GM19438 (cell line): ENCODE data around the gene CHCHD5.
"Not testable (repeated sequence)": the region's sequence is repeated elsewhere in the genome, so short reads cannot be mapped to it uniquely, and the experiment has no call there.

ENCODE experiments used
- ATAC-seq: cut with Tn5 transposase; IDR thresholded peaks from one replicate; pipeline ENCODE4 v1.9.1; 2021; ENCODE audit warnings: low read depth; ENCODE audit not compliant: unreplicated experiment

CHCHD5 gene

GRCh38 chr2:112585873-112586464, 1.6 kb downstream of the CHCHD5 start:
- no peak for ATAC-seq

DNA sequence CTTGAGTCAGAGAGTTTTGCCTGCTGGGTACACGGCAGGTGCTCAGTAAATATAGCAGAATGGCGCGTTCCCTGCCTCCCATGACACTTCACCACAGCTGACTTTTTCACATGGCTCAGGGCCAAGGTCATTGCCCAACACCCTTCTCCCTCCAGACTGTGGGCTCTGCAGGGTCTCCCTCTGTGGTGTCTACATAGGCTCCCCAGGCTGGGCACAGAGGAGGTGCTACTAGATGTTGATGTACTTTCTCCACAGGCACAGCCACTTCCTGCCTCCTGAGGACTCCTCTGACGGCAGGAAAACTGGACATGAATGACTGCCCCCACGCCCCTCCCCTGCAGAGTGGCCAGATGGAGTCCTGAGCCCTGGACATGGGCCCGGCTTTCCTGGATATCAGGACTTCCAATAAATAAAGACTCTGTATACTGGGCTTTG, 4.2 kb downstream of the CHCHD5 start:
- no peak for ATAC-seq

DNA sequence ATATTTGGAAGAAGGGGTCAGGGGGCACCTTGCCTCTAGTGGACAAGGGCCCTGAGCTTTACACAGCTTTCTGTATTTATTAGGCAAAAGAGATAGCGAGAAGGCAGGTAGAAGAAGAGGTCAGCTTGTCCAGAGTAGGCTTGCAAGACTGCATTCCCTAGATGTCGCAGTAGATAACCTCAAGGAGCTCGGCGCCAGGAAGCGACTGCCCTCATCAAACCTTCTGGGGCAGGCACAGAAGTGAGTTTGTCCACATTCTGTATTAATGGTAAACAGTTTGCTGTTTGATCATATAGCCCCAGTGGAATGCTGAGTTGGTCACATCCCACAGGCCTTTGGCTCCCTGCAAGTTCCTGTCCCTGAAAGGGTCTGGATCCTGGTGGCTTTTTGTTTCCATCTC, 7.0 kb downstream of the CHCHD5 start:
- no peak for ATAC-seq

GRCh38 chr2:112593736-112594135, 9.3 kb downstream of the CHCHD5 start:
- no peak for ATAC-seq

GRCh38 chr2:112597537-112598322, 13.3 kb downstream of the CHCHD5 start:
- no peak for ATAC-seq

GRCh38 chr2:112600634-112601033, 16.2 kb downstream of the CHCHD5 start:
- ATAC-seq = no peak

DNA sequence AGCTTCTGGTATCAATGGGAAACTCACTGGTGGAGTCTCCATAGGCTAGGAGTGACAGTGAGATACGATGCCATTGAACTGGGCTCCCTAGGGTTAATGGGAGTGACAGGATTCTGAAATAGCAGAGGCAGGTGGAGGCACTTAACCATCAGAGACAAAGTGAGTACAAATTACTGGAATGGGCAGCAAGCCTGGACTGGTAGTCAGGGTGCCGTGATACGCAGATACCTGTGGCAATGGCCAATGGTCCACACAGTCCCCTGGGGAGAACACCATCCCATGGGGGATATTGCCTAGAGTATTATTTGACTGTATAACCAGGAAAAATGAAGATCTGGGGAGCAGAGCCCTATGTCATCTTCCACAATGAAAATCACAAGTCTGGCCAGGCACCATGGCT, 17.3 kb downstream of the CHCHD5 start:
- no peak for ATAC-seq

GRCh38 chr2:112602917-112603316, 18.5 kb downstream of the CHCHD5 start:
- ATAC-seq = no peak

- ATAC-seq = no peak
Observed at GRCh38 chr2:112603731-112604130, 19.3 kb downstream of the CHCHD5 start.

- ATAC-seq = no peak
Observed at GRCh38 chr2:112604952-112605351, 20.5 kb downstream of the CHCHD5 start.

DNA sequence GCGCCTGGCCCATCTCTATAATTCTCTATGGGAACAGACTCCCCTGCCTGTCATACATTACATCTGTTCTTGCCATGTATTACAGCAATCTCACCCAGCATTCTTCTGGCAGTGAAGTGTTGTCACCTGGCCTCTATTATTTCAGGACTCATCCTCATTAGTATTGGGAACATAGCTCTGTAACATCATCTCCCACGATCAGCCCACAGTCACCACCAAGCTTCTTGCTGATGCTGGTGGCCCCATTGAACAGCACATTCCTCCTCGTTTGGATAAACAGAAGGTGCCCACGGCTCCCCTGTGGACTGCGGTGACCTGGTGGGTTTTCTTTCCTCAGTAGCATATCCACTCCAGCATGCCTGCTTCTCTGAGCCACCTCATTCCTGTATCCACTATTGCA, 21.5 kb downstream of the CHCHD5 start:
- no peak for ATAC-seq

GRCh38 chr2:112606547-112606946, 22.1 kb downstream of the CHCHD5 start:
- no peak for ATAC-seq

DNA sequence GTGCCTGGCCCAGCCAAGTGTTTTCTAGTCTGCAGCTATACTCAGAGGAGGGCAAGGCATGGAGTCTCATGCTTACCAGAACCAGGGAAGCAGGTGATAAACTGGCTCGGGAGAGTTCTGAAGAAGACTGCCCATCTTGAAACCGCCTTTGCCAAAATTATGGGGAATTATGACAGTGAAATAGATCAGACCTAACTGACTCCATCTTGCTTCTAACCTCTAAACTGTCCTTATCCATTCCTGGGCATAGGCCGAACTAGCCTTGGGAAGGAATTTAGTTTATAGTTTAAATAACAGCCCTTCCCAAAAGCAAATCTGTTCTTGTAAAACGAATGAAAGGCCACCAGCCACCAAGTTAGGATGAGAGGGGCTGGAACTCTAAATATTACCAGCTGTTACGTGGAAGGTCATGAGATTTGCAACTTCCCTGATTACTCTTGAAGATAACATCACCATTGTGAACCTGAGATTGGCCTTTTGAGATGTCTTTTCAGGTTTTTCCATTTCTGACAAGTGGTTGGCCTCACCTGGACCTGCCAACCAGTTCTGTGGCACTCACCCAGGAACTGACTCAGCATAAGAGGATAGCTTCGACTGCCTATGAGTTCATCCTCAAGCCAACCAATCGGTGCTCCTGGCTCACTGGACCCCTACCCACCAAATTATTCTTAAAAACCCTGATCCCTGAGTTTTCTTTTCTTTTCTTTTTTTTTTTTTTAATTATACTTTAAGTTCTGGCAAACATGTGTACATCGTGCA, 23.4 kb downstream of the CHCHD5 start:
- no peak for ATAC-seq

- ATAC-seq = not testable (repeated sequence)
Observed at GRCh38 chr2:112609320-112609719, 24.9 kb downstream of the CHCHD5 start.

DNA sequence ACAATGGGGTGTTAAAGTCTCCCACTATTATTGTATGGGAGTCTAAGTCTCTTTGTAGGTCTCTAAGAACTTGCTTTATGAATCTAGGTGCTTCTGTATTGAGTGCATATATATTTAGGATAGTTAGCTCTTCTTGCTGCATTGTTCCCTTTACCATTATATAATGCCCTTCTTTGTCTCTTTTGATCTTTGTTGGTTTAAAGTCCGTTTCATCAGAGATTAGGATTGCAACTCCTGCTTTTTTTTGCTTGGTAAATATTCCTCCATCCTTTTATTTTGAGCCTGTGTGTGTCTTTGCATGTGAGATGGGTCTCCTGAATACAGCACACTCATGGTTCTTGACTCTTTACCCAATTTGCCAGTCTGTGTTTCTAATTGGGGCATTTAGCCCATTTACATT, 27.9 kb downstream of the CHCHD5 start:
- ATAC-seq = not testable (repeated sequence)

- no peak for ATAC-seq
Observed at GRCh38 chr2:112614201-112614840, 29.9 kb downstream of the CHCHD5 start.

DNA sequence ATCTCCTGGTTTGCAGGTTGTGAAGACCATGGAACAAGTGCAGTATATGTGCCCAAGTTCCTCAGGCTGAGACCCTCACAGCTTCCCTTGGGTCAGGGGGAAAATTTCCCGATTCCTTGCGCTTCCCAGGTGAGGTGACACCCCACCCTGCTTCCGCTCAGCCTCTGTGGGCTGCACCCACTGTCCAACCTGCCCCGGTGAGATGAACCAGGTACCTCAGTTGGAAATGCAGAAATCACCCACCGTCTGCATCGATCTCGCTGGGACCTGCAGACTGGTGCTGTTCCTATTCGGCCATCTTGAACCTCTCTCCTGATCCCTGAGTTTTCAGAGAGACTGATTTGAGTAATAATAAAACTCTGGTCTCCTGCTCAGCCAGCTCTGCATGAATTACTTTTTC, 30.6 kb downstream of the CHCHD5 start:
- no peak for ATAC-seq

- not testable (repeated sequence) for ATAC-seq
Observed at GRCh38 chr2:112615798-112616197, 31.4 kb downstream of the CHCHD5 start.

DNA sequence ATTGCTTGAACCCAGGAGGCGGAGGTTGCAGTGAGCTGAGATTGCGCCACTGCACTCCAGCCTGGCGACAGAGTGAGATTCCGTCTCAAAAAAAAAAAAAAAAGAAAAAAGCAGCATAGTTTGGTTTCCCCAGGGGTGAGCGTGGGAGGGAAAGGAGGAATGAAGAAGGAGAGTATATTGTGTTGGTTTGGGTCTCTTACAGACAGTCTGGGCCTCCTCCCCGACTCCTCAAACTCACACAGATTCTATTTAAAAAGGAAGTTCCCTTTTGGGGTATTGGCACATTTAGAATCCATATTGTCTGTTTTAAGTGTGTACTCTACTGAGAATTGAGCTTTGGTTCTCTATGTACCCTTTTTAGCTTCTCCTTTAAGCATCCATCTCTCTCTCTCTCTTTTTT, 34.0 kb downstream of the CHCHD5 start:
- ATAC-seq = no peak

DNA sequence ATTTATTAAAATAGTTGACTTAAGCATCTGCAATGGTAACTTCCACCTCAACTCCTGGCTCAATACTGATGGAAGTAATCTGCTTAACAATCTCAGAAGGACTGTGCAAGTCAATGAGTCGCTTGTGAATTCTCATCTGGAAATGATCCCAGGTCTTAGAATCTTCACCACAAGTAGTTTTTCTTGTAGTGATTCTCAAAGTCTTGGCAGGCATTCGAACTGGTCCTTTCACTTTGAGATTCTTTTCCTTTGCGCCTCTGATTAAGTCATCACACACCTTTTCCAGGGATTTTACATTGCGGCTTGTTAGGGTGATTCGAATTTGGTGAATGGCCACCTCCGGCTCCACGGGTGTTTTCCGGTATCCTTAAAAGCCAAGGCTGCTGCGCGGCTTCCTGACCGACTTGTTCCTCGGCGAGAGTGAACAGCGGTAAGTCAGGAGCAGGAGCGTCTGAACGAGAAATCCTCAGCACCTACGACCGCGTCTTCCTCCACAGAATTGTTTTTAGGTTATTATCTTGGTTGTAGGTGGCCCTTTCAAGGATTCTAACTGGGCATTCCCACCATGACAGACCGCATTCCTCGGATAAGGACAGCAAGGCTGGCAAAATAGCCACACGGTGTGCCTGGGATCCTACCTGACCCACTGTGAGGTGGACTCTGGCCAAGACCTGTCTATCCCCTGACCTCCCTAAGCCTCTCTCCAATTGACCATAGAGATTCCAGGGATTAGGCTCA, 37.5 kb downstream of the CHCHD5 start:
- no peak for ATAC-seq

DNA sequence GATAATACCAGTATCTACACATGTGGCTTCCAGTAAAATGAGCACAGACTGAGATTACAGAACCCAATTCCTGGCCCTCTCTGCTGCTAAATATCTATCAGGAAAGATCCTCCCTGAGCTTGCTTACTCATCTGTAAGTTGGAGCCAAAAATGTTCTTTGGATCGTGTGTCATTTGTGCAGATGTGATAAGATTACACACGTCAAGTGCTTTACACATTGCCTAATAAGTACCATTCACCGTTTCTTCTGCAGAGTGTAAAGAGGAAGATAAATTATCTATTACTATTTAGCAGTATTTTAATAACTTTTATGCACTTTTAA, 38.1 kb downstream of the CHCHD5 start:
- no peak for ATAC-seq
